Left ventricle myocardium inferior (tissue), 1 donor: Measurements from ENCODE around the gene SLC10A1. TPM values are rescaled to one million over a fixed set of nuclear protein-coding genes. Genes with fewer than 3 reads are reported as not detected.

Experiments
- DNase-seq: peaks from one replicate; pipeline ENCODE4 v3.0.0-alpha.2; 2020
- H3K27ac ChIP-seq: fragments of 200-600 bp; replicated peaks from 2 replicates; pipeline ENCODE4 v1.8.0; 2021
- H3K27me3 ChIP-seq: fragments of 200-600 bp; 2 replicates; pipeline ENCODE4 v1.8.0; 2021; ENCODE audit warnings: low read depth
- H3K36me3 ChIP-seq: fragments of 200-600 bp; 2 replicates; pipeline ENCODE4 v1.8.0; 2021
- H3K4me1 ChIP-seq: fragments of 200-600 bp; 2 replicates; pipeline ENCODE4 v1.8.0; 2021
- H3K4me3 ChIP-seq: fragments of 200-600 bp; 2 replicates; pipeline ENCODE4 v1.8.0; 2021; ENCODE audit warnings: mild to moderate bottlenecking, moderate library complexity
- H3K9me3 ChIP-seq: fragments of 200-600 bp; replicated peaks from 2 replicates; pipeline ENCODE4 v1.8.0; 2021
- intact Hi-C: fragments of 100-400 bp; cut with micrococcal nuclease; formaldehyde crosslinking; loops from one replicate; pipeline ENCODE4 v1.11.0; 2022
- total RNA-seq: library from RNA; stranded (reverse); fragmentation: NEBNext Ultra II Directional; extraction: Animal tissue kit (Norgen Biotek cat#: 25700); gene quantifications from one replicate; pipeline ENCODE4 v1.2.1, GENCODE V29; 2021
- TF ChIP-seq, protein P1 (sequence below): fragments of 200-600 bp; IDR thresholded peaks from 2 replicates; pipeline ENCODE4 v1.8.0; 2021; ENCODE audit warnings: antibody characterized with exemption, mild to moderate bottlenecking, borderline replicate concordance
- donor health status: DM: no; HTN: yes; CAD: no; lungs with severe emphysema.

SLC10A1 gene
- total RNA-seq, 1 donor from 2014 or later, result not detected

DNA sequence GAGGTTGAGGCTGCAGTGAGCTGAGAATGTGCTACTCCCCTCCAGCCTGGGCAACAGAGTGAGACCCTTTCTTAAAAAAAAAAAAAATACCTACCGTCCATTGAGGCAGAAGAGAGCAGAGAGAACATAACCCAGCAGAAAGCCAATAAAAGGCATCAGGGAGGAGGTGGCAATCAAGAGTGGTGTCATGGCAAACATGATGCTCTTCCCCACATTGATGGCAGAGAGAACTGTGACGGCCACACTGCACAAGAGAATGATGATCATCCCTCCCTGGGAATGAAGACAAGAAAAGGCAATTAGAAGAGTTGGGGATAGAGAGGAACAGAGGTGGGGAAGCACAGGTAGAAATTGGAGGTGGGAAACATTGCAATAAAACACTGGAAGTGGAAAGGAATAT is 18.0 kb downstream of the SLC10A1 start:
- no peak overlapping the region for H3K4me3 ChIP-seq
- TF ChIP-seq, protein P1, sequence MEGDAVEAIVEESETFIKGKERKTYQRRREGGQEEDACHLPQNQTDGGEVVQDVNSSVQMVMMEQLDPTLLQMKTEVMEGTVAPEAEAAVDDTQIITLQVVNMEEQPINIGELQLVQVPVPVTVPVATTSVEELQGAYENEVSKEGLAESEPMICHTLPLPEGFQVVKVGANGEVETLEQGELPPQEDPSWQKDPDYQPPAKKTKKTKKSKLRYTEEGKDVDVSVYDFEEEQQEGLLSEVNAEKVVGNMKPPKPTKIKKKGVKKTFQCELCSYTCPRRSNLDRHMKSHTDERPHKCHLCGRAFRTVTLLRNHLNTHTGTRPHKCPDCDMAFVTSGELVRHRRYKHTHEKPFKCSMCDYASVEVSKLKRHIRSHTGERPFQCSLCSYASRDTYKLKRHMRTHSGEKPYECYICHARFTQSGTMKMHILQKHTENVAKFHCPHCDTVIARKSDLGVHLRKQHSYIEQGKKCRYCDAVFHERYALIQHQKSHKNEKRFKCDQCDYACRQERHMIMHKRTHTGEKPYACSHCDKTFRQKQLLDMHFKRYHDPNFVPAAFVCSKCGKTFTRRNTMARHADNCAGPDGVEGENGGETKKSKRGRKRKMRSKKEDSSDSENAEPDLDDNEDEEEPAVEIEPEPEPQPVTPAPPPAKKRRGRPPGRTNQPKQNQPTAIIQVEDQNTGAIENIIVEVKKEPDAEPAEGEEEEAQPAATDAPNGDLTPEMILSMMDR, result no peak
- no peak overlapping the region for H3K27ac ChIP-seq
- H3K27me3 ChIP-seq, result no peaks in the 10 kb centered on the region
- peaks cover 46% of the 10 kb centered on the region for H3K4me1 ChIP-seq
- no peak for DNase-seq
- intact Hi-C loops, result no loop called here
- no peaks in the 10 kb centered on the region for H3K9me3 ChIP-seq
- peaks cover 67% of the 10 kb centered on the region for H3K36me3 ChIP-seq

DNA sequence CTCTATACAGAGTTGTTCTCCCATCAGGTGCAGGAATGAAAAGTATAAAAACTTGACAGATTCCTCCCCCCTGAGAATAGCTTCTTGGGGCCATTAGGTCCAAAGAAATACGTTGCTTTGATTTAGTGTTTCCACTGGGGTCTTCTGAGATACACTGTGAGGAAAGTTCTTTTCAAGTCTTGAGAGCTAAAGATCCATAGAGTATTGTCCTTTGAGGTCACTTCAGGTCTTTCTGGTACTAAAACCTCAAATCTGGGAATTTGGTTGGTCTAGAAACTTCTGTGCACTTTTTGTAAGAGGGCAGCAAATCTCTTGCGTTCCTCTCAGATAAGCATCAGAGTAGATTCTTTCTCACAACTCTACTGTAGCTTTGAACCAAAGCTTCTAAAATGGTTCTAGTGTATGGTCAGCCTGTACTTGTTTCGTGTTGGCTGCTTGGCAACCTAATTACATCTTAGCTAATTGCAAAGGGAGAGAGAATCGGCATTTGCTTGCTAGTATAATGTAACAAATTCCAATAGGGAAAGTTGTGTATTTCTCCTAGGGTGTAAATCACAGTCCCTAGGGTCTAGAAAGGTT is 20.1 kb downstream of the SLC10A1 start:
- DNase-seq, result no peak
- H3K27ac ChIP-seq, result no peak overlapping the region
- TF ChIP-seq, protein P1, result no peak
- no peaks in the 10 kb centered on the region for H3K9me3 ChIP-seq
- no peak overlapping the region for H3K4me3 ChIP-seq
- H3K4me1 ChIP-seq, result peaks cover 64% of the 10 kb centered on the region
- intact Hi-C loops, result no loop called here
- H3K27me3 ChIP-seq, result no peaks in the 10 kb centered on the region
- peaks cover 88% of the 10 kb centered on the region for H3K36me3 ChIP-seq

DNA sequence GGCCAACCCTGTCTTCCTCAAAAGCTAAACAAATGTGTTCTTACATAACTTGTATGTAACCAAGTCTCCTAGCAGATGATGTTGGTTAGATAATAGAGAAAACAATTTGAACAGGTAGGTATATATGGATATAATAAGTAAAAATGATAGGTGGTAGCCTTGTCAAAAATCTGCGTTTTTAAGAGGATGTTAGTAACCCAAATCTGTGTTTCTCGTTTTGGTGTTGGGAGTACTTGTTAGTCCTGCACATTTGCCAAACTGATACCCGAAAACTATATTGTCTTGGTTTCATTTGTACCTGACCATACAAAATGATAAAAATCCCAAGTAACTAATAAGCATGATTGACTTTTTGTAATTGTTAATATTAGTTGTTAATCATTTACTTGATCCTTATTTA is 22.0 kb downstream of the SLC10A1 start:
- no peak for DNase-seq
- Histone ChIP-seq H3K27ac (no peak overlapping the region), H3K4me1 (peaks cover 75% of the 10 kb centered on the region), H3K27me3 (no peaks in the 10 kb centered on the region), H3K9me3 (no peaks in the 10 kb centered on the region), H3K36me3 (peaks cover 94% of the 10 kb centered on the region), H3K4me3 (no peak overlapping the region)
- intact Hi-C loops, result no loop called here
- TF ChIP-seq, protein P1, result no peak

DNA sequence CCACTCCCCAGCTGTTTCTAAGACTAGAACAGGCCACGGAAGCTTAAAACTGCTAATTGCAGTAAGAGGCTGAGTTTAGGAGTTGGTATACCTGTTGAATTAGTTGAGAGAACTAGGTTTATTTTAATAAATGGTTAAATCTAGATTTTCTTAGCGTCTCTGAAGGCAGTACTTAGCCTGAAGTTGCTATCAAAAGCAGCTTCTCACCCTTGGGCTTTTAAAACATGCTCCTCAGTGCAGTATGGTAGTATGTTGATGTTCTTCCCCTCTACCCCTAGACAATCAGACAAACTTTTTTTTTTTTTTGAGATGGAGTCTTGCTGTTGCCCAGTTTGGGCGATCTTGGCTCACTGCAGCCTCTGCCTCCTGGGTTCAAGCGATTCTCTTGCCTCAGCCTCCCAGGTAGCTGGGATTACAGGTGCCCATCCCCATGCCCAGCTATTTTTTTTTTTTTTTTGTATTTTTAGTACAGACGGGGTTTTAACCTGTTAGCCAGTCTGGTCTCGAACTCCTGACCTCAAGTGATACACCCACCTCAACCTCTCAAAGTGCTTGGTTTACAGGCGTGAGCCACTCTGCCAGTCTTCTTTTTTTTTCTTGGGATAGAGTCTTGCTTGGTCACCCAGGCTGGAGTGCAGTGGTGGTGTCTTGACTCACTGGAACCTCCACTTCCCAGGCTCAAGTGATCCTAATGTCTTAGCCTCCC is 23.3 kb downstream of the SLC10A1 start:
- DNase-seq, result no peak
- TF ChIP-seq, protein P1, result no peak
- Histone ChIP-seq H3K4me1 (peaks cover 88% of the 10 kb centered on the region), H3K4me3 (no peak overlapping the region), H3K27ac (no peak overlapping the region), H3K36me3 (peaks cover 96% of the 10 kb centered on the region), H3K27me3 (no peaks in the 10 kb centered on the region), H3K9me3 (no peaks in the 10 kb centered on the region)
- intact Hi-C loops, result no loop called here

DNA sequence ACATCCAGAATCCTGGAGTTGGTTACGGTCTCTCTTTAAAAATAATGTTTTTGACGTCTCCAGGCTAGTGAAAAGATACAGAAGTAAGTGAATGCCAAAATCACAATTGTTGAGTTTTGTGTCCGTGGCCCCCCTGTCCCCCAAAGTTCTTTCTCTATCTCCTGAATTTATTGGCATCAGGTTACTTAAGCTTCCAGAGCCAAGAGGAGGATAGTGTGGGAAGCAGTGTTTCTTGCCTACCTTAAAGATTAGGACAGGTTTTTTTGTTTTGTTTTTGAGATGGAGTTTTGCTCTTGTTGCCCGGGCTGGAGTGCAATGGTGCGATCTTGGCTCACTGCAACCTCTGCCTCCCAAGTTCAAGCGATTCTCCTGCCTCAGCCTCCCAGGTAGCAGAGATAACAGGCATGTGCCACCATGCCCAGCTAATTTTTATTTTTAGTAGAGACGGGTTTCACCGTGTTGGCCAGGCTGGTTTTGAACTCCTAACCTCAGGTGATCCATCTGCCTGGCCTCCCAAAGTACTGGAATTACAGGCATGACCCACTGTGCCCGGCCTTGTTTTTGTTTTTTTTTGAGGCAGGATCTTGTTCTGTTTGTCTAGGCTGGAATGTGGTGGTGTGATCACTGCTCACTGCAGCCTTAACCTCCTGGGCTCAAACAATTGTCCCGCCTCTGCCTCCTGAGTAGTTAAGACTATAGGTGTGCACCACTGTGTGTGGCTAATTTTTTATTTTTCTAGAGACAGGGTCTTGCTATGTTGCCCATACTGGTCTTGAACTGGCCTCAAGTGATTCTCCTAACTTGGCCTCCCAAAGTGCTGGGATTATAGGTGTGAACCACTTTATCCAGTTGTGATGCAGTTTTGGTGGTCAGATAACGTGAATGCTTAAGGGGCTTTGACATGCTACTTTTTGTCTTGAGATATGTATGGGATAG is 24.7 kb downstream of the SLC10A1 start:
- H3K27me3 ChIP-seq, result no peaks in the 10 kb centered on the region
- intact Hi-C loops, result no loop called here
- no peak overlapping the region for H3K4me3 ChIP-seq
- DNase-seq, result no peak
- peaks cover 94% of the 10 kb centered on the region for H3K4me1 ChIP-seq
- H3K9me3 ChIP-seq, result no peaks in the 10 kb centered on the region
- TF ChIP-seq, protein P1, result no peak
- no peak overlapping the region for H3K27ac ChIP-seq
- H3K36me3 ChIP-seq, result peaks cover 94% of the 10 kb centered on the region
